Thymus (tissue), 14 donors: ENCODE results near the gene FN1. TPM values are rescaled to one million over a fixed set of nuclear protein-coding genes. Genes with fewer than 3 reads are reported as not detected.

Experiments
- DNase-seq, 9 donors: peaks; one replicate each; pipeline ENCODE4 v3.0.0-alpha.2; 2013; ENCODE audit warnings: low spot score in 9 of 9, low read depth in 6 of 9, missing footprints in 1 of 9
- H3K27ac ChIP-seq, 2 donors: one replicate each; pipeline ENCODE4 v1.5.1; 2013; ENCODE audit warnings: control low read depth in 1 of 2, low read depth in 1 of 2, low read length in 1 of 2, mild to moderate bottlenecking in 1 of 2, moderate library complexity in 1 of 2
- H3K27me3 ChIP-seq, 2 donors: one replicate each; pipeline ENCODE4 v1.5.1; 2013; ENCODE audit warnings: low read length in 1 of 2; ENCODE audit not compliant: control insufficient read depth in 2 of 2, insufficient read depth in 1 of 2
- H3K36me3 ChIP-seq, 2 donors: one replicate each; pipeline ENCODE4 v1.5.1; 2013; ENCODE audit warnings: low read length in 1 of 2, mild to moderate bottlenecking in 1 of 2, moderate library complexity in 1 of 2; ENCODE audit not compliant: control insufficient read depth in 2 of 2, insufficient read depth in 2 of 2
- H3K4me1 ChIP-seq, 2 donors: one replicate each; pipeline ENCODE4 v1.5.1; 2013; ENCODE audit warnings: low read length in 2 of 2; ENCODE audit not compliant: control insufficient read depth in 2 of 2, insufficient read depth in 2 of 2
- H3K4me3 ChIP-seq, 2 donors: one replicate each; pipeline ENCODE4 v1.5.1; 2013; ENCODE audit warnings: low read length in 2 of 2, control low read depth in 1 of 2, mild to moderate bottlenecking in 1 of 2
- H3K9me3 ChIP-seq, 2 donors: one replicate each; pipeline ENCODE4 v1.5.1; 2013; ENCODE audit warnings: low read length in 1 of 2, mild to moderate bottlenecking in 1 of 2; ENCODE audit not compliant: control insufficient read depth in 2 of 2, insufficient read depth in 1 of 2
- WGBS: extraction: QIAGEN DNeasy Blood & Tissue Kit; methylation state at CpG from one replicate; pipeline ENCODE4 v1.1.7; 2013; 5-methylcytosine and 5-hydroxymethylcytosine counted together
- long read RNA-seq, 10 donors: transcript quantifications; one replicate each; lab custom pipeline, GENCODE V29; 2026
- polyA plus RNA-seq: library from polyadenylated mRNA; stranded (reverse); fragments of 200-250 nt; gene quantifications from one replicate; pipeline ENCODE4 v1.2.3, GENCODE V29; 2013
- total RNA-seq: library from RNA; stranded (reverse); fragments of 120-200 nt; gene quantifications from one replicate; pipeline ENCODE4 v1.2.4, GENCODE V29; 2013
- donor health status: healthy.

FN1 gene
- total RNA-seq, result 222 TPM
- 439 TPM for polyA plus RNA-seq
- long read RNA-seq, donor 1, result 0 reads
- long read RNA-seq, donor 2, full-length matches to known transcripts, result 16 of 68 reads
- long read RNA-seq, donor 2, partial matches to known transcripts, result 52 of 68 reads
- long read RNA-seq, donor 2, other reads (novel, unspliced or antisense), result 0 of 68 reads
- long read RNA-seq, donor 3, partial matches to known transcripts, result 0 of 6 reads
- long read RNA-seq, donor 3, other reads (novel, unspliced or antisense), result 0 of 6 reads
- long read RNA-seq, donor 4, full-length matches to known transcripts, result 11 of 16 reads
- long read RNA-seq, donor 4, partial matches to known transcripts, result 5 of 16 reads
- long read RNA-seq, donor 4, other reads (novel, unspliced or antisense), result 0 of 16 reads
- long read RNA-seq, donor 5, full-length matches to known transcripts, result 28 of 104 reads
- long read RNA-seq, donor 5, partial matches to known transcripts, result 76 of 104 reads
- long read RNA-seq, donor 5, other reads (novel, unspliced or antisense), result 0 of 104 reads
- long read RNA-seq, donor 6, full-length matches to known transcripts, result 4 of 17 reads
- long read RNA-seq, donor 6, partial matches to known transcripts, result 13 of 17 reads
- long read RNA-seq, donor 6, other reads (novel, unspliced or antisense), result 0 of 17 reads
- long read RNA-seq, donor 7, full-length matches to known transcripts, result 7 of 37 reads
- long read RNA-seq, donor 7, partial matches to known transcripts, result 30 of 37 reads
- long read RNA-seq, donor 7, other reads (novel, unspliced or antisense), result 0 of 37 reads
- long read RNA-seq, donor 8, full-length matches to known transcripts, result 7 of 18 reads
- long read RNA-seq, donor 8, partial matches to known transcripts, result 11 of 18 reads
- long read RNA-seq, donor 8, other reads (novel, unspliced or antisense), result 0 of 18 reads
- long read RNA-seq, donor 9, full-length matches to known transcripts, result 7 of 19 reads
- long read RNA-seq, donor 9, partial matches to known transcripts, result 12 of 19 reads
- long read RNA-seq, donor 9, other reads (novel, unspliced or antisense), result 0 of 19 reads
- long read RNA-seq, donor 10, partial matches to known transcripts, result 15 of 21 reads
- long read RNA-seq, donor 10, other reads (novel, unspliced or antisense), result 0 of 21 reads

GRCh38 chr2:215435870-215436704 lies at the start of gene FN1:
Gene FN1, minus strand, starts transcription at chr2:215436068. Its CDS starts 266 bp downstream, at chr2:215435802.
- under 1% methylated on average over 54 of the region's 54 CpGs for WGBS
- H3K27me3 ChIP-seq, result peaks cover 33 to 61% of the 10 kb centered on the region in 2 donors
- peak within 1 kb of the TSS; percentile 47 to 50 for H3K4me3 ChIP-seq
- H3K4me1 ChIP-seq, result peaks cover 0 to 16% of the 10 kb centered on the region in 2 donors
- H3K27ac ChIP-seq, result peak within 1 kb of the TSS; percentile 64 to 73
- no peaks in the 10 kb centered on the region for H3K9me3 ChIP-seq
- DNase-seq, result peak in 7 of 9 donors; percentile 17 to 68 (median 47)
- H3K36me3 ChIP-seq, result no peaks in the 10 kb centered on the region

DNA sequence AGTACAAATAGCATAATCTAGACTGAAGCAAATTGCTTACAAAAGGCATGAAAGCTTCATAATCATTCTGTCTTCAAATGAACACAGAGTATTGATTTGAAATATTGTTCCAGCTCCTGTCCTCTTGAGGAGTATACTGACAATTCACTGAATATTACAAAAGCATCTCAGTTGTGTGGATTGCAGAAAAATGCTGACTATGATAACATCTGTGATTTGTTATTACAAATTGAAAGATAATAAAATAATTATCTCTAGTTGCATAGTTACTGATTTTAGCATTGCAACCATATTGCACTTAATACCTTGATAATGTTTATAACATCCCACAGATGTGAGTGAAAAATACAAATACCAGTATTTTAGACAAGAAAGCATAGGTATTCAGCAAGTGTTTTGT lies 49.2 kb upstream of the FN1 start:
- H3K27ac ChIP-seq, result no peak overlapping the region
- no peaks in the 10 kb centered on the region for H3K36me3 ChIP-seq
- H3K4me3 ChIP-seq, result no peak overlapping the region
- H3K27me3 ChIP-seq, result no peaks in the 10 kb centered on the region
- no peaks in the 10 kb centered on the region for H3K4me1 ChIP-seq
- DNase-seq, result no peak
- H3K9me3 ChIP-seq, result no peaks in the 10 kb centered on the region

- no peaks in the 10 kb centered on the region for H3K4me1 ChIP-seq
- no peaks in the 10 kb centered on the region for H3K9me3 ChIP-seq
- no peaks in the 10 kb centered on the region for H3K27me3 ChIP-seq
- H3K27ac ChIP-seq, result no peak overlapping the region
- H3K4me3 ChIP-seq, result no peak overlapping the region
- H3K36me3 ChIP-seq, result no peaks in the 10 kb centered on the region
- no peak for DNase-seq
- 93% methylated on average over 2 of the region's 2 CpGs for WGBS
These were observed 48.7 kb upstream of the FN1 start for GRCh38 chr2:215484570-215484969.

DNA sequence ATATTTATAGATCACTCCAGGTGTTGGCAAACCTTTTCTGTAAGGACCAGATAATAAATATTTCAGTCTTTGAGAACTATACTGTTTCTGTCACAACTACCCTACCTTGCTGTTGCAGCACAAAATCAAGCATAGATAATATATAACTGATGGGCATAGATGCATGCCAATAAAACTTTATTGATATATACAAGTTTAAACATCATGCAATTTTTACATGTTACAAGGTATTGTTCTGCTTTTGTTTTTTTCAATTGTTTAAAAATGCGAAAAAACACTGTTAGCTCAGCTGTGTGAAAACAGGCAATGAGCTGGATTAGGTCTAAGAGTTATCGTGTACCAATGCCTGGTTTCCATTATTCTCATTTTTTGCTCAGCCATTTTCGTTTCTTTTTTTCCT lies 47.6 kb upstream of the FN1 start:
- Histone ChIP-seq H3K36me3 (no peaks in the 10 kb centered on the region), H3K4me3 (no peak overlapping the region), H3K9me3 (no peaks in the 10 kb centered on the region), H3K27ac (no peak overlapping the region), H3K27me3 (no peaks in the 10 kb centered on the region), H3K4me1 (no peaks in the 10 kb centered on the region)
- DNase-seq, result no peak
- WGBS, result 97% methylated on average over 3 of the region's 3 CpGs

DNA sequence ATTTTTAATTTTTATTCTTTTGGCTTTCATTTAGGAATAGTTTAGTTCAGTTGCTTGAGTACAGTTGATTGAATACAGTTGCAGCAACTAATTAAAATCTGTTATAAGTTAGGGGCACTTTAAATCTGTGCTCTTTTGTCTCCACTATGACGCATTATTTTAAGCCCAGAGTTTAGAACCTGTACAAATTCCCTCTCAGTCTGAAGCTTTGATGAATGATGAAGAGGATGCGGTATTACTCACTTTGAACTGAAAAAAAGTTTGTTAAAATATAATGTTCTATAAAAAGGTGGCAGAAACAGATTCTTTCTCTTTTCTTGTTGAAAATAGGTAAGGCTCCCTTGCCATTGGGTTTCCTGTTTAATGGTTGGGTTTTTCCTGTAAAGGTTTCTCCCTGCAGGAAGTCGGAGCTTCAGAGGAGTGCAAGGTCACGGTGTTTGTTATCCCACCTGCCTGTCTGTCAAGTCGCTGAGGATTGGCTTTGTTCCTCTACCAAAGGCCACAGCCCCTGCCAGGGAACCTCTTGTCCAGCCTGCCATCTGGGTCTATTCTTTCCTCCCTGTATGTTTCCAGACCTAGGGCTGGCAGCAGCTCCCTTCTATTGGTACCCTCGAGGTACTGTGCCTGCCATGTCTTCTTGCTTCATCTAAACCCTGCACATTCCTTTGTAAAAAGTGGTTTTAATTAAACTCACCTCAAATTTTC lies 43.8 kb upstream of the FN1 start:
- 84% methylated on average over 6 of the region's 6 CpGs for WGBS
- DNase-seq, result no peak
- H3K27ac ChIP-seq, result no peak overlapping the region
- no peaks in the 10 kb centered on the region for H3K4me1 ChIP-seq
- H3K4me3 ChIP-seq, result no peak overlapping the region
- H3K27me3 ChIP-seq, result no peaks in the 10 kb centered on the region
- H3K36me3 ChIP-seq, result no peaks in the 10 kb centered on the region
- no peaks in the 10 kb centered on the region for H3K9me3 ChIP-seq

GRCh38 chr2:215479121-215479520 lies 43.3 kb upstream of the FN1 start:
- Histone ChIP-seq H3K9me3 (no peaks in the 10 kb centered on the region), H3K27me3 (no peaks in the 10 kb centered on the region), H3K4me1 (no peaks in the 10 kb centered on the region), H3K36me3 (no peaks in the 10 kb centered on the region), H3K27ac (no peak overlapping the region), H3K4me3 (no peak overlapping the region)
- DNase-seq, result no peak
- WGBS, result 93% methylated on average over 2 of the region's 2 CpGs

DNA sequence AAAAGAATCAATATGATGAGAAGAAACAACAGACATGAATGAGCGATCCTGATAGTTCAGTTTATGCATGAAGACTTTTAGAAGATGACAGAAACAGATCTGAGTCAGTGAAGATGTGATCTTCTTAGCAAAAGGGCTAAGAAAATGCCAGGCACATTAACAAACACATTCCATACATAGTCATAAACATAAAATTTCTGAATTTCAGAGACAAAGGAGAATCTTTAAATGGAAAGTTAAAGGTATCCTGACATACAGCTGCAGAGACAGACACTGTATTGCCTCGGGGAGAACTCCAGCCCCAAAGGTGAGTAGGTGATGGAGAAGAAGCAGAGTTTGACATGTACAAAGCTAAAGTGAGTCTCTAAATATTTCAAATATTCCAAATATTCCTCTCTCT lies 40.6 kb upstream of the FN1 start:
- no peak overlapping the region for H3K4me3 ChIP-seq
- no peak overlapping the region for H3K27ac ChIP-seq
- DNase-seq, result no peak
- no peaks in the 10 kb centered on the region for H3K36me3 ChIP-seq
- H3K27me3 ChIP-seq, result no peaks in the 10 kb centered on the region
- no peaks in the 10 kb centered on the region for H3K9me3 ChIP-seq
- 84% methylated on average over 2 of the region's 2 CpGs for WGBS
- H3K4me1 ChIP-seq, result no peaks in the 10 kb centered on the region
